ENCODE data around the gene PRPF6.
A peak's percentile ranks its signal among the peaks of the same experiment; 100 is the strongest.
"Not testable (repeated sequence)": the region's sequence is repeated elsewhere in the genome, so short reads cannot be mapped to it uniquely, and the experiment has no call there.

PRPF6 gene

GRCh38 chr20:64012385-64013154 lies 31.6 kb downstream of the PRPF6 start:
- not testable (repeated sequence) for DNase-seq (ENCODE audit: low spot score)

- no peak for DNase-seq (ENCODE audit: low spot score)
Observed at GRCh38 chr20:64015635-64016034, 34.7 kb downstream of the PRPF6 start.

GRCh38 chr20:64021124-64021975 lies 40.4 kb downstream of the PRPF6 start:
- no peak for DNase-seq (ENCODE audit: low spot score)

- no peak for DNase-seq (ENCODE audit: low spot score)
Observed at GRCh38 chr20:64022671-64023360, 41.9 kb downstream of the PRPF6 start.

GRCh38 chr20:64023361-64024140 lies 42.6 kb downstream of the PRPF6 start:
- DNase-seq (ENCODE audit: low spot score) = no peak

- DNase-seq (ENCODE audit: low spot score) = peak; percentile 98
Observed at GRCh38 chr20:64024141-64024990, 43.4 kb downstream of the PRPF6 start.

GRCh38 chr20:64025101-64025825 lies 44.3 kb downstream of the PRPF6 start:
- no peak for DNase-seq (ENCODE audit: low spot score)

- DNase-seq (ENCODE audit: low spot score) = no peak
Observed at GRCh38 chr20:64025826-64026412, 45.0 kb downstream of the PRPF6 start.

GRCh38 chr20:64027981-64028685 lies 47.2 kb downstream of the PRPF6 start:
- no peak for DNase-seq (ENCODE audit: low spot score)

- DNase-seq (ENCODE audit: low spot score) = no peak
Observed at GRCh38 chr20:64029293-64030117, 48.6 kb downstream of the PRPF6 start.

GRCh38 chr20:64030371-64031134 lies 49.6 kb downstream of the PRPF6 start:
- DNase-seq (ENCODE audit: low spot score) = peak; percentile 82

GRCh38 chr20:64031822-64032314 lies 50.9 kb downstream of the PRPF6 start:
- DNase-seq (ENCODE audit: low spot score) = no peak

- no peak for DNase-seq (ENCODE audit: low spot score)
Observed at GRCh38 chr20:64032706-64033624, 52.0 kb downstream of the PRPF6 start.

GRCh38 chr20:64033981-64034493 lies 53.1 kb downstream of the PRPF6 start:
- no peak for DNase-seq (ENCODE audit: low spot score)

- DNase-seq (ENCODE audit: low spot score) = no peak
Observed at GRCh38 chr20:64035066-64035932, 54.4 kb downstream of the PRPF6 start.
